C4-2B (cell line): Measurements from ENCODE around the gene RIC8B.

ENCODE experiments used
- CTCF ChIP-seq: fragments of 450-650 bp; conservative IDR thresholded peaks from 2 replicates; pipeline ENCODE4 v1.5.1; 2017; ENCODE audit warnings: mild to moderate bottlenecking
- ZFX ChIP-seq: fragments of 450-650 bp; IDR thresholded peaks from 2 replicates; pipeline ENCODE4 v1.6.1; 2017

- TF ChIP-seq CTCF: no peak
- TF ChIP-seq ZFX: no peak
These were observed 21.0 kb upstream of the RIC8B start for GRCh38 chr12:106753526-106753925.
